Endothelial cell of umbilical vein (primary cell): ENCODE measurements around the gene GRAMD4. TPM values are rescaled to one million over a fixed set of nuclear protein-coding genes. Genes with fewer than 3 reads are reported as not detected.

Experiments used
- BruUV-seq: library from RNA; stranded (reverse); fragments of 400-500 nt; replicated peaks from 2 replicates; lab custom pipeline; 2021; lab: Mats Ljungman, UMichigan
- CTCF ChIA-PET: fragments of 300-600, 350-600 bp; sonication (Branson Sonifier 250); formaldehyde crosslinking; loops from one replicate; lab custom pipeline; 2021; ENCODE audit warnings: antibody characterized with exemption, inconsistent platforms; lab: Charles Lee
- POLR2A ChIA-PET: fragments of 300-600, 350-600 bp; sonication (Branson Sonifier 250); formaldehyde crosslinking; loops from one replicate; lab custom pipeline; 2021; ENCODE audit warnings: antibody characterized with exemption, inconsistent platforms; lab: Charles Lee
- DNase-seq: peaks from one replicate; pipeline ENCODE4 v3.0.0-alpha.2; 2011; ENCODE audit warnings: low read depth, low spot score
- FAIRE-seq: peaks from 2 replicates; lab custom pipeline; 2011; peaks lifted over from hg19 to GRCh38; lab: Jason Lieb, UNC
- H2AFZ ChIP-seq: 2 replicates; pipeline ENCODE4 v1.6.0; 2012; ENCODE audit warnings: low read depth, low read length, control low read depth, inconsistent platforms
- H3K27ac ChIP-seq: 2 replicates; pipeline ENCODE4 v1.5.1; 2011; ENCODE audit warnings: low read depth, mild to moderate bottlenecking, control low read depth, low read length, moderate library complexity; ENCODE audit not compliant: insufficient read depth
- H3K27me3 ChIP-seq, 2 experiments: 2 replicates each; pipeline versions ENCODE4 v1.6.0 to v1.6.1; 2011; ENCODE audit warnings: low read length in 2 of 2, mixed read lengths in 1 of 2; ENCODE audit not compliant: control insufficient read depth in 2 of 2, insufficient read depth in 2 of 2
- H3K36me3 ChIP-seq, 2 experiments: 2 replicates in 1 of 2; 3 replicates in 1 of 2; pipeline ENCODE4 v1.5.1; 2011; ENCODE audit warnings: low read length in 2 of 2, mild to moderate bottlenecking in 1 of 2, moderate library complexity in 1 of 2; ENCODE audit not compliant: control insufficient read depth in 2 of 2, insufficient read depth in 2 of 2; ENCODE audit errors: extremely low read depth in 1 of 2
- H3K4me1 ChIP-seq: 3 replicates; pipeline ENCODE4 v1.5.1; 2011; ENCODE audit warnings: mild to moderate bottlenecking, low read length; ENCODE audit not compliant: control insufficient read depth, insufficient read depth; ENCODE audit errors: extremely low read depth
- H3K4me2 ChIP-seq: 2 replicates; pipeline ENCODE4 v1.6.1; 2011; ENCODE audit warnings: low read length, control low read depth, mixed read lengths; ENCODE audit not compliant: insufficient read depth
- H3K4me3 ChIP-seq, 3 experiments: fragments of 200-600 bp in 1 of 3; sonication (generic), shearing (Covaris generic) in 1 of 3; replicated peaks in 1 of 3; 2 replicates each; pipeline ENCODE4 v1.5.1; 2011 to 2016; ENCODE audit warnings: control low read depth in 3 of 3, low read length in 3 of 3, mild to moderate bottlenecking in 2 of 3, inconsistent platforms in 1 of 3, low read depth in 1 of 3, moderate library complexity in 1 of 3; ENCODE audit not compliant: insufficient read depth in 1 of 3
- H3K79me2 ChIP-seq: 2 replicates; pipeline ENCODE4 v1.6.0; 2012; ENCODE audit warnings: low read length, inconsistent platforms; ENCODE audit not compliant: control insufficient read depth, insufficient read depth
- H3K9ac ChIP-seq: replicated peaks from 2 replicates; pipeline ENCODE3; 2011; ENCODE audit warnings: low read length, control low read depth; ENCODE audit not compliant: insufficient read depth; ENCODE audit errors: extremely low read depth
- H3K9me1 ChIP-seq: replicated peaks from 3 replicates; pipeline ENCODE4 v1.6.0; 2011; ENCODE audit warnings: mild to moderate bottlenecking, low read length; ENCODE audit not compliant: control insufficient read depth, insufficient read depth; ENCODE audit errors: extremely low read depth
- H3K9me3 ChIP-seq: replicated peaks from 2 replicates; pipeline ENCODE4 v1.5.1; 2012; ENCODE audit warnings: low read length, inconsistent platforms; ENCODE audit not compliant: control insufficient read depth, insufficient read depth
- H4K20me1 ChIP-seq: replicated peaks from 2 replicates; pipeline ENCODE3; 2011; ENCODE audit warnings: mild to moderate bottlenecking, low read length; ENCODE audit not compliant: control insufficient read depth, insufficient read depth; ENCODE audit errors: extremely low read depth
- CTCF ChIP-seq, 2 donors: IDR thresholded peaks; 1 replicate in 1 of 2; 2 replicates in 1 of 2; pipeline ENCODE4 v1.5.1; 2011; ENCODE audit warnings: low read length in 2 of 2, mild to moderate bottlenecking in 2 of 2, moderate library complexity in 2 of 2, control low read depth in 1 of 2, inconsistent platforms in 1 of 2, low read depth in 1 of 2; ENCODE audit not compliant: insufficient read depth in 1 of 2; ENCODE audit errors: extremely low read depth in 1 of 2
- EZH2 ChIP-seq: IDR thresholded peaks from 2 replicates; pipeline ENCODE4 v1.6.1; 2012; ENCODE audit warnings: borderline replicate concordance, low read depth, mild to moderate bottlenecking, moderate library complexity, low read length, inconsistent platforms; ENCODE audit not compliant: severe bottlenecking
- FOS ChIP-seq: IDR thresholded peaks from 2 replicates; pipeline ENCODE4 v1.6.1; 2011; ENCODE audit warnings: mild to moderate bottlenecking, low read length, moderate library complexity, borderline replicate concordance; ENCODE audit not compliant: insufficient read depth
- GATA2 ChIP-seq: IDR thresholded peaks from 2 replicates; pipeline ENCODE4 v1.7.0; 2011; ENCODE audit warnings: low read depth, mild to moderate bottlenecking, moderate library complexity, mixed read lengths, low read length; ENCODE audit not compliant: insufficient read length, insufficient read depth
- JUN ChIP-seq: IDR thresholded peaks from 2 replicates; pipeline ENCODE4 v1.6.1; 2011; ENCODE audit warnings: borderline replicate concordance, low read depth; ENCODE audit not compliant: insufficient read length, insufficient read depth
- MAX ChIP-seq: IDR thresholded peaks from 2 replicates; pipeline ENCODE4 v1.6.1; 2011; ENCODE audit not compliant: insufficient read depth, insufficient read length
- MYC ChIP-seq: IDR thresholded peaks from one replicate; pipeline ENCODE4 v1.6.1; 2011; ENCODE audit warnings: mild to moderate bottlenecking, low read depth, low read length
- POLR2A ChIP-seq: IDR thresholded peaks from 2 replicates; pipeline ENCODE4 v1.6.1; 2012; ENCODE audit warnings: low read depth, mild to moderate bottlenecking, control low read depth, low read length
- POLR2AphosphoS5 ChIP-seq: IDR thresholded peaks from 2 replicates; pipeline ENCODE4 v1.6.1; 2012; ENCODE audit warnings: low read depth, mild to moderate bottlenecking, control low read depth, low read length, moderate library complexity; ENCODE audit not compliant: insufficient read depth
- dilution Hi-C: fragments of 300-500 bp; cut with MboI; formaldehyde crosslinking; loops from one replicate; pipeline ENCODE4 v1.15.0; 2019; ENCODE audit warnings: low sequenced_read_pairs; ENCODE audit not compliant: extremely low pct_ligation_motif_present
- intact Hi-C: fragments of 100-400 bp; cut with micrococcal nuclease; formaldehyde crosslinking; loops from one replicate; pipeline ENCODE4 v1.10.0; 2022
- polyA plus RNA-seq, 4 experiments: library from polyadenylated mRNA; depleted of rRNA in 3 of 4; stranded (reverse) in 3 of 4; unstranded in 1 of 4; fragments of >200 nt; gene quantifications; 2 replicates each; pipeline versions ENCODE4 v1.2.1 to v1.2.3, GENCODE V29; 2011 to 2012; ENCODE audit warnings: missing spikeins in 1 of 4
- total RNA-seq: library from RNA; stranded (reverse); gene quantifications from 2 replicates; pipeline ENCODE4 v1.2.3, GENCODE V29; 2021

GRAMD4 gene
- total and polyA plus RNA-seq, 2 donors (not counting 3 experiments of a cell fraction or from before 2014, with no cell fraction given) = 5.9 to 14.8 TPM

DNA sequence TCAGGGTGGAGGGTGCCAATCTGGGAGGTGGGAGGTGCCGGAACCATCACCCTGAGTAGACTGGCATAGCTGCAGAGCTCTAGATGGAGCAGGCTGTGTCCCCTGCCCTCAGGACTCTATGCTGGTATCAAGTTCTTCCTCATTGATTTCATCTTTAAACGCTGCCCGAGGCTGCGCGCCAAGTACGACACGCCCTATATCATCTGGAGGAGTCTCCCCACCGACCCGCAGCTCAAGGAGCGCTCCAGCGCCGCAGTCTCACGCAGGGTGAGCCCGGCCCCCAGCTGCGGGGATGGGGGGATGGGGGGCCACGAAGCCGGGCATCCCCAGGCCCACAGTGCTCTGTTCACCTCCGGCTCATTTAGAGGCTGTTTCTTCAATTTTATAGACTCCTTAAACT is 52.5 kb downstream of the GRAMD4 start:
- FAIRE-seq = no peak
- H3K36me3 ChIP-seq = peaks cover 0 to 2% of the 10 kb centered on the region in 2 experiments

GRCh38 chr22:46673205-46673604 is 53.0 kb downstream of the GRAMD4 start:
- Histone ChIP-seq H3K4me1 (no peaks in the 10 kb centered on the region), H3K4me2 (no peak overlapping the region), H3K27me3 (no peaks in the 10 kb centered on the region), H3K36me3 (peaks cover 0 to 2% of the 10 kb centered on the region in 2 experiments), H3K9ac (no peak overlapping the region), H2AFZ (no peak overlapping the region), H3K27ac (no peak overlapping the region), H3K9me1 (no peaks in the 10 kb centered on the region), H3K79me2 (no peaks in the 10 kb centered on the region), H3K9me3 (no peaks in the 10 kb centered on the region), H3K4me3 (no peak overlapping the region), H4K20me1 (no peaks in the 10 kb centered on the region)
- no peak for DNase-seq
- no TSS peak for BruUV-seq
- POLR2A ChIA-PET = no interaction called here
- intact Hi-C loops = no loop called here
- FAIRE-seq = no peak
- CTCF ChIA-PET = no interaction called here
- dilution Hi-C loops = no loop called here
- no peak for TF ChIP-seq POLR2AphosphoS5
- TF ChIP-seq POLR2A = no peak
- no peak for TF ChIP-seq CTCF (IDR thresholded peaks at IDR 0.05; ENCODE audit: extremely low read depth in 1 of 2, insufficient read depth in 1 of 2, low read depth in 1 of 2, low read length in 2 of 2)
- TF ChIP-seq FOS = no peak
- TF ChIP-seq MYC = no peak
- no peak for TF ChIP-seq JUN
- no peak for TF ChIP-seq MAX
- no peak for TF ChIP-seq EZH2
- TF ChIP-seq GATA2 = no peak

More for the DNA sequence above, 52.5 kb downstream of the GRAMD4 start:
- no peaks in the 10 kb centered on the region for H3K27me3 ChIP-seq
- ChIA-PET CTCF (no interaction called here), POLR2A (no interaction called here)
- intact Hi-C loops (no loop called here), dilution Hi-C loops (no loop called here)
- TF ChIP-seq POLR2AphosphoS5 (no peak), FOS (no peak), EZH2 (no peak)
- no peak overlapping the region for H2AFZ ChIP-seq
- no peaks in the 10 kb centered on the region for H3K9me1 ChIP-seq
- no peaks in the 10 kb centered on the region for H3K9me3 ChIP-seq
- no peak overlapping the region for H3K4me3 ChIP-seq
- no peaks in the 10 kb centered on the region for H4K20me1 ChIP-seq
- DNase-seq = no peak
- H3K9ac ChIP-seq = no peak overlapping the region
- H3K4me1 ChIP-seq = no peaks in the 10 kb centered on the region
- H3K27ac ChIP-seq = no peak overlapping the region
- BruUV-seq = no TSS peak
- no peak overlapping the region for H3K4me2 ChIP-seq
- no peaks in the 10 kb centered on the region for H3K79me2 ChIP-seq
